HEK293 (cell line): ENCODE data around the gene GSTA1.
"Not testable (repeated sequence)": the region's sequence is repeated elsewhere in the genome, so short reads cannot be mapped to it uniquely, and the experiment has no call there.

Experiments used
- CTCF ChIA-PET: fragments of 350-600 bp; formaldehyde crosslinking; extraction: SDS; loops from one replicate; lab custom pipeline; 2021; ENCODE audit warnings: antibody characterized with exemption; lab: Yijun Ruan, JAX
- POLR2A ChIA-PET: fragments of 300-600 bp; formaldehyde crosslinking; extraction: SDS; loops from one replicate; lab custom pipeline; 2020; ENCODE audit warnings: antibody characterized with exemption, inconsistent platforms; lab: Yijun Ruan, JAX
- H3K27ac ChIP-seq: fragments of 200-500 bp; sonication (Bioruptor generic); 2 replicates; pipeline ENCODE4 v1.5.1; 2014; ENCODE audit warnings: low read depth, low read length, control low read depth, inconsistent platforms; ENCODE audit errors: extremely low read depth
- H3K36me3 ChIP-seq, 2 experiments: fragments of 200-500 bp in 1 of 2; sonication (Bioruptor generic) in 1 of 2; 1 replicate in 1 of 2; 2 replicates in 1 of 2; pipeline ENCODE4 v1.5.1; 2014 to 2017; ENCODE audit warnings: inconsistent platforms in 2 of 2, low read length in 2 of 2; ENCODE audit not compliant: control insufficient read depth in 2 of 2, insufficient read depth in 1 of 2
- H3K4me1 ChIP-seq: fragments of 200-500 bp; sonication (Bioruptor generic); 2 replicates; pipeline ENCODE4 v1.5.1; 2014; ENCODE audit warnings: mild to moderate bottlenecking, low read length, inconsistent platforms; ENCODE audit not compliant: control insufficient read depth, insufficient read depth
- H3K4me3 ChIP-seq: 2 replicates; pipeline ENCODE4 v1.5.1; 2011; ENCODE audit warnings: low read depth, mild to moderate bottlenecking, control low read depth, low read length, moderate library complexity
- H3K9me3 ChIP-seq: fragments of 200-500 bp; sonication (Bioruptor generic); 2 replicates; pipeline ENCODE4 v1.5.1; 2014; ENCODE audit warnings: low read depth, low read length, inconsistent platforms; ENCODE audit not compliant: control insufficient read depth, insufficient read depth
- BCL11B ChIP-seq: fragments of 450-650 bp; formaldehyde crosslinking; IDR thresholded peaks from 2 replicates; pipeline ENCODE4 v1.5.1; 2016; ENCODE audit warnings: low read depth, missing biosample characterization, missing genetic modification characterization
- INSM2 ChIP-seq: fragments of 450-650 bp; formaldehyde crosslinking; IDR thresholded peaks from 2 replicates; pipeline ENCODE4 v1.5.1; 2016; ENCODE audit warnings: missing biosample characterization, missing genetic modification characterization
- KLF10 ChIP-seq: fragments of 450-650 bp; IDR thresholded peaks from 2 replicates; pipeline ENCODE4 v1.5.1; 2018; ENCODE audit warnings: missing biosample characterization, mild to moderate bottlenecking, missing genetic modification characterization
- PRDM2 ChIP-seq: fragments of 450-650 bp; formaldehyde crosslinking; IDR thresholded peaks from 2 replicates; pipeline ENCODE4 v1.5.1; 2016; ENCODE audit warnings: missing biosample characterization, missing genetic modification characterization, borderline replicate concordance
- SP2 ChIP-seq: fragments of 450-650 bp; formaldehyde crosslinking; IDR thresholded peaks from 2 replicates; pipeline ENCODE4 v1.5.1; 2016; ENCODE audit warnings: missing biosample characterization, missing genetic modification characterization
- SP3 ChIP-seq: fragments of 450-650 bp; formaldehyde crosslinking; IDR thresholded peaks from 2 replicates; pipeline ENCODE4 v1.5.1; 2016; ENCODE audit warnings: missing biosample characterization, missing genetic modification characterization
- ZFP41 ChIP-seq: fragments of 450-650 bp; formaldehyde crosslinking; IDR thresholded peaks from 2 replicates; pipeline ENCODE4 v1.5.1; 2016; ENCODE audit warnings: missing biosample characterization, missing genetic modification characterization, borderline replicate concordance
- ZNF10 ChIP-seq: fragments of 450-650 bp; formaldehyde crosslinking; IDR thresholded peaks from 2 replicates; pipeline ENCODE4 v1.5.1; 2017; ENCODE audit warnings: missing biosample characterization, missing genetic modification characterization
- ZNF132 ChIP-seq: fragments of 450-650 bp; formaldehyde crosslinking; IDR thresholded peaks from 2 replicates; pipeline ENCODE4 v1.5.1; 2017; ENCODE audit warnings: missing biosample characterization, missing genetic modification characterization, borderline replicate concordance
- ZNF324 ChIP-seq: fragments of 450-650 bp; formaldehyde crosslinking; IDR thresholded peaks from 2 replicates; pipeline ENCODE4 v1.5.1; 2016; ENCODE audit warnings: missing biosample characterization, missing genetic modification characterization
- ZNF560 ChIP-seq: fragments of 450-650 bp; formaldehyde crosslinking; IDR thresholded peaks from 2 replicates; pipeline ENCODE4 v1.5.1; 2017; ENCODE audit warnings: missing biosample characterization, missing genetic modification characterization, borderline replicate concordance
- ZNF701 ChIP-seq: fragments of 450-650 bp; formaldehyde crosslinking; IDR thresholded peaks from 2 replicates; pipeline ENCODE4 v1.5.1; 2016; ENCODE audit warnings: missing biosample characterization, missing genetic modification characterization
- ZNF843 ChIP-seq: fragments of 450-650 bp; formaldehyde crosslinking; IDR thresholded peaks from 2 replicates; pipeline ENCODE4 v1.5.1; 2016; ENCODE audit warnings: missing biosample characterization, missing genetic modification characterization
- TF ChIP-seq, protein P1 (sequence below): fragments of 450-650 bp; formaldehyde crosslinking; IDR thresholded peaks from 2 replicates; pipeline ENCODE4 v1.5.1; 2016; ENCODE audit warnings: missing biosample characterization, missing genetic modification characterization, borderline replicate concordance
- TF ChIP-seq, protein P2 (sequence below): fragments of 450-650 bp; formaldehyde crosslinking; IDR thresholded peaks from 2 replicates; pipeline ENCODE4 v1.5.1; 2016; ENCODE audit warnings: missing biosample characterization, missing genetic modification characterization

The GSTA1 gene

GRCh38 chr6:52803668-52804255, at the start of gene GSTA1:
GSTA1 (minus strand) TSS chr6:52803816; CDS start chr6:52799267, 4,549 bp downstream.
- H3K9me3 ChIP-seq, H3K27ac ChIP-seq, H3K4me3 ChIP-seq, H3K36me3 ChIP-seq, H3K4me1 ChIP-seq: not testable (repeated sequence)
- ChIA-PET CTCF (interaction anchor here (0.7 to 1.1 kb wide), 3 partner anchors 9 to 373 kb away, joined by 3 read pairs; no protein-coding TSS in a partner anchor), POLR2A (interaction anchor here (0.6 kb wide), 1 partner anchor 41 kb away, joined by 3 read pairs; the partner anchor contains the start of gene GSTA2)

GRCh38 chr6:52849137-52849536, 45.5 kb upstream of the GSTA1 start:
- no peaks in the 10 kb centered on the region for H3K4me1 ChIP-seq
- H3K4me3 ChIP-seq: no peak overlapping the region
- no peaks in the 10 kb centered on the region for H3K9me3 ChIP-seq
- ChIA-PET CTCF (no interaction called here), POLR2A (no interaction called here)
- TF ChIP-seq ZNF701 (tag by site-specific recombination) (no peak), ZNF324 (tag by site-specific recombination) (no peak), BCL11B (no peak), INSM2 (tag by site-specific recombination) (no peak), ZNF560 (tag by site-specific recombination) (no peak), PRDM2 (no peak), SP2 (tag by site-specific recombination) (no peak), ZNF132 (tag by site-specific recombination) (no peak), ZNF10 (tag by site-specific recombination) (no peak), KLF10 (no peak), ZFP41 (tag by site-specific recombination) (no peak), SP3 (tag by site-specific recombination) (no peak), ZNF843 (tag by site-specific recombination) (no peak)
- TF ChIP-seq, protein P1, sequence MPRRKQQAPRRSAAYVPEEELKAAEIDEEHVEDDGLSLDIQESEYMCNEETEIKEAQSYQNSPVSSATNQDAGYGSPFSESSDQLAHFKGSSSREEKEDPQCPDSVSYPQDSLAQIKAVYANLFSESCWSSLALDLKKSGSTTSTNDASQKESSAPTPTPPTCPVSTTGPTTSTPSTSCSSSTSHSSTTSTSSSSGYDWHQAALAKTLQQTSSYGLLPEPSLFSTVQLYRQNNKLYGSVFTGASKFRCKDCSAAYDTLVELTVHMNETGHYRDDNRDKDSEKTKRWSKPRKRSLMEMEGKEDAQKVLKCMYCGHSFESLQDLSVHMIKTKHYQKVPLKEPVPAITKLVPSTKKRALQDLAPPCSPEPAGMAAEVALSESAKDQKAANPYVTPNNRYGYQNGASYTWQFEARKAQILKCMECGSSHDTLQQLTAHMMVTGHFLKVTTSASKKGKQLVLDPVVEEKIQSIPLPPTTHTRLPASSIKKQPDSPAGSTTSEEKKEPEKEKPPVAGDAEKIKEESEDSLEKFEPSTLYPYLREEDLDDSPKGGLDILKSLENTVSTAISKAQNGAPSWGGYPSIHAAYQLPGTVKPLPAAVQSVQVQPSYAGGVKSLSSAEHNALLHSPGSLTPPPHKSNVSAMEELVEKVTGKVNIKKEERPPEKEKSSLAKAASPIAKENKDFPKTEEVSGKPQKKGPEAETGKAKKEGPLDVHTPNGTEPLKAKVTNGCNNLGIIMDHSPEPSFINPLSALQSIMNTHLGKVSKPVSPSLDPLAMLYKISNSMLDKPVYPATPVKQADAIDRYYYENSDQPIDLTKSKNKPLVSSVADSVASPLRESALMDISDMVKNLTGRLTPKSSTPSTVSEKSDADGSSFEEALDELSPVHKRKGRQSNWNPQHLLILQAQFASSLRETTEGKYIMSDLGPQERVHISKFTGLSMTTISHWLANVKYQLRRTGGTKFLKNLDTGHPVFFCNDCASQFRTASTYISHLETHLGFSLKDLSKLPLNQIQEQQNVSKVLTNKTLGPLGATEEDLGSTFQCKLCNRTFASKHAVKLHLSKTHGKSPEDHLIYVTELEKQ (tag by site-specific recombination): no peak
- TF ChIP-seq, protein P2, sequence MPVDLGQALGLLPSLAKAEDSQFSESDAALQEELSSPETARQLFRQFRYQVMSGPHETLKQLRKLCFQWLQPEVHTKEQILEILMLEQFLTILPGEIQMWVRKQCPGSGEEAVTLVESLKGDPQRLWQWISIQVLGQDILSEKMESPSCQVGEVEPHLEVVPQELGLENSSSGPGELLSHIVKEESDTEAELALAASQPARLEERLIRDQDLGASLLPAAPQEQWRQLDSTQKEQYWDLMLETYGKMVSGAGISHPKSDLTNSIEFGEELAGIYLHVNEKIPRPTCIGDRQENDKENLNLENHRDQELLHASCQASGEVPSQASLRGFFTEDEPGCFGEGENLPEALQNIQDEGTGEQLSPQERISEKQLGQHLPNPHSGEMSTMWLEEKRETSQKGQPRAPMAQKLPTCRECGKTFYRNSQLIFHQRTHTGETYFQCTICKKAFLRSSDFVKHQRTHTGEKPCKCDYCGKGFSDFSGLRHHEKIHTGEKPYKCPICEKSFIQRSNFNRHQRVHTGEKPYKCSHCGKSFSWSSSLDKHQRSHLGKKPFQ (tag by site-specific recombination): no peak
- H3K27ac ChIP-seq: no peak overlapping the region
- no peaks in the 10 kb centered on the region for H3K36me3 ChIP-seq
